DOHH2 (cell line): ENCODE results near the gene MTMR11.

Source experiments
- H3F3A ChIP-seq: fragments of 200-600 bp; sonication (generic), shearing (Covaris generic); 2 replicates; pipeline ENCODE4 v1.6.0; 2016; ENCODE audit warnings: antibody characterized with exemption, mild to moderate bottlenecking; ENCODE audit not compliant: control insufficient read depth, insufficient read depth
- H3K27ac ChIP-seq: fragments of 200-600 bp; sonication (generic); 2 replicates; pipeline ENCODE4 v1.5.1; 2014; ENCODE audit warnings: low read depth, mild to moderate bottlenecking, low read length, moderate library complexity
- H3K27me3 ChIP-seq: fragments of 200-600 bp; sonication (generic); 2 replicates; pipeline ENCODE4 v1.6.1; 2014; ENCODE audit warnings: mild to moderate bottlenecking, low read length, mixed read lengths; ENCODE audit not compliant: control insufficient read depth
- H3K36me3 ChIP-seq: fragments of 200-600 bp; sonication (generic); 2 replicates; pipeline ENCODE4 v1.6.1; 2014; ENCODE audit warnings: mild to moderate bottlenecking, low read length, moderate library complexity, mixed read lengths; ENCODE audit not compliant: control insufficient read depth
- H3K4me1 ChIP-seq: fragments of 200-600 bp; sonication (generic); 2 replicates; pipeline ENCODE4 v1.6.1; 2014; ENCODE audit warnings: mild to moderate bottlenecking, low read length, mixed read lengths; ENCODE audit not compliant: control insufficient read depth
- H3K4me2 ChIP-seq: fragments of 200-600 bp; sonication (generic); 2 replicates; pipeline ENCODE4 v1.6.0; 2014; ENCODE audit warnings: mild to moderate bottlenecking, low read length, moderate library complexity
- H3K4me3 ChIP-seq: fragments of 200-600 bp; sonication (generic); 2 replicates; pipeline ENCODE4 v1.5.1; 2014; ENCODE audit warnings: mild to moderate bottlenecking, low read length, mixed read lengths
- H3K79me2 ChIP-seq: fragments of 200-600 bp; sonication (generic); 2 replicates; pipeline ENCODE4 v1.6.1; 2014; ENCODE audit warnings: mild to moderate bottlenecking, low read length, mixed read lengths; ENCODE audit not compliant: control insufficient read depth
- H3K9me2 ChIP-seq: fragments of 200-600 bp; sonication (generic); replicated peaks from 2 replicates; pipeline ENCODE4 v1.6.1; 2014; ENCODE audit warnings: mild to moderate bottlenecking, low read length, mixed read lengths; ENCODE audit not compliant: control insufficient read depth
- H3K9me3 ChIP-seq: fragments of 200-600 bp; sonication (generic); 2 replicates; pipeline ENCODE4 v1.6.1; 2014; ENCODE audit warnings: antibody characterized with exemption, low read length, mixed read lengths; ENCODE audit not compliant: control insufficient read depth, insufficient read depth
- H4K20me1 ChIP-seq: fragments of 200-600 bp; sonication (generic); 2 replicates; pipeline ENCODE4 v1.6.0; 2014; ENCODE audit warnings: low read depth, mild to moderate bottlenecking, antibody characterized with exemption, low read length, moderate library complexity; ENCODE audit not compliant: control insufficient read depth, insufficient read depth
- EZH2phosphoT487 ChIP-seq: fragments of 200-600 bp; sonication (generic); IDR thresholded peaks from 2 replicates; pipeline ENCODE4 v1.6.1; 2017; ENCODE audit warnings: borderline replicate concordance, mild to moderate bottlenecking, antibody characterized with exemption, low read length, moderate library complexity, mixed read lengths
- TF ChIP-seq, protein P1 (sequence below): fragments of 200-600 bp; sonication (generic); IDR thresholded peaks from one replicate; pipeline ENCODE4 v1.5.1; 2014; ENCODE audit warnings: antibody characterized with exemption, mild to moderate bottlenecking, low read depth, low read length; ENCODE audit not compliant: poor library complexity, severe bottlenecking

MTMR11 gene

DNA sequence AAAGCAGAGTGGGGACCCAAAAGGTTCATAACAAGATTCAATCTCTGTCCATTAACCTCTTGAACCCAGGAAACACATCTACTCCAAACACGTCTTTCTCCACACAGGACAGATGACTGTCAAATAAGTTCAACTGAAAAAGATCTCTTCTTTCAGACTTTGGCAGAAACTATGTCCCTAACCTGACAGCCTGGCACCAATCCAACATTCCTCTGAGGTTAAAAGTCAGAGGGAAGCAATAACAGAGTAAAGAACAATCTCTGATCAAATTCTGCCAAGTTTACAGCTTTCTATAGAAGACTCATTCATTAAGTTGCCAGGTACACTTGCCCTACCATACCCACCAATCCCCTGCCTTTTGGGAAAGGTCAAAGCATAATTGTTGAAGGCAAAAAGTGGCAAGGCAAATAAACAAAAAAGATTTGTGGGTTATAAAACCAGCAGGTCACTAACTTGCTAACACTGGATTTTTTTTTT, 41.9 kb upstream of the MTMR11 start:
- Histone ChIP-seq H3K9me3 (no peaks in the 10 kb centered on the region), H4K20me1 (no peaks in the 10 kb centered on the region; the same call in 1 of the 2 replicates), H3K4me2 (no peak overlapping the region), H3K27ac (no peak overlapping the region), H3K9me2 (no peaks in the 10 kb centered on the region), H3K4me1 (no peaks in the 10 kb centered on the region), H3K36me3 (no peaks in the 10 kb centered on the region), H3K27me3 (peaks cover 19% of the 10 kb centered on the region), H3F3A (no peaks in the 10 kb centered on the region), H3K79me2 (no peaks in the 10 kb centered on the region), H3K4me3 (no peak overlapping the region)
- TF ChIP-seq, protein P1, sequence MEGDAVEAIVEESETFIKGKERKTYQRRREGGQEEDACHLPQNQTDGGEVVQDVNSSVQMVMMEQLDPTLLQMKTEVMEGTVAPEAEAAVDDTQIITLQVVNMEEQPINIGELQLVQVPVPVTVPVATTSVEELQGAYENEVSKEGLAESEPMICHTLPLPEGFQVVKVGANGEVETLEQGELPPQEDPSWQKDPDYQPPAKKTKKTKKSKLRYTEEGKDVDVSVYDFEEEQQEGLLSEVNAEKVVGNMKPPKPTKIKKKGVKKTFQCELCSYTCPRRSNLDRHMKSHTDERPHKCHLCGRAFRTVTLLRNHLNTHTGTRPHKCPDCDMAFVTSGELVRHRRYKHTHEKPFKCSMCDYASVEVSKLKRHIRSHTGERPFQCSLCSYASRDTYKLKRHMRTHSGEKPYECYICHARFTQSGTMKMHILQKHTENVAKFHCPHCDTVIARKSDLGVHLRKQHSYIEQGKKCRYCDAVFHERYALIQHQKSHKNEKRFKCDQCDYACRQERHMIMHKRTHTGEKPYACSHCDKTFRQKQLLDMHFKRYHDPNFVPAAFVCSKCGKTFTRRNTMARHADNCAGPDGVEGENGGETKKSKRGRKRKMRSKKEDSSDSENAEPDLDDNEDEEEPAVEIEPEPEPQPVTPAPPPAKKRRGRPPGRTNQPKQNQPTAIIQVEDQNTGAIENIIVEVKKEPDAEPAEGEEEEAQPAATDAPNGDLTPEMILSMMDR = no peak
- TF ChIP-seq EZH2phosphoT487 = no peak

DNA sequence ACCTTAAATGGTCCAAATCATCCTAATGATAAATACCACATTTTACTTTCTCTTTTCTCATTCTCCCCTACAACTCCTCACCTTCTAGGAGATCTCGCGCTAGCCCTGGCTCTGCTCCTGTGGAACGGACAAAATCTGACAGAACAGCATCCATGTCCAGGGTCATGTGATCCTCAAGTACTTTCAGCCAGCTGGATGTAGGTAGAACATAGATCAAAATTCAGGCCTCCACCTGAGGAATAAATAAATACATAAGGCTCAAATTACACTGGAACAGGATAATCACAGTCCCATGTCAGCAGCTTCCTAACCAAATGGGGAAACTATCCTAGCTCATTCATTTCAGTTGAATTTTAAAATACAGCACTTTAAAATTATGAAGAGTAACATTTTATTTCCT, 40.7 kb upstream of the MTMR11 start:
- Histone ChIP-seq H3K36me3 (no peaks in the 10 kb centered on the region), H3K79me2 (no peaks in the 10 kb centered on the region), H3K9me2 (no peaks in the 10 kb centered on the region), H3K4me3 (no peak overlapping the region), H3K27me3 (peaks cover 13% of the 10 kb centered on the region; the same call in 1 of the 2 replicates), H3F3A (no peaks in the 10 kb centered on the region), H3K9me3 (no peaks in the 10 kb centered on the region), H4K20me1 (no peaks in the 10 kb centered on the region), H3K4me1 (no peaks in the 10 kb centered on the region), H3K27ac (no peak overlapping the region), H3K4me2 (no peak overlapping the region)
- TF ChIP-seq, protein P1 = no peak
- TF ChIP-seq EZH2phosphoT487 = no peak

DNA sequence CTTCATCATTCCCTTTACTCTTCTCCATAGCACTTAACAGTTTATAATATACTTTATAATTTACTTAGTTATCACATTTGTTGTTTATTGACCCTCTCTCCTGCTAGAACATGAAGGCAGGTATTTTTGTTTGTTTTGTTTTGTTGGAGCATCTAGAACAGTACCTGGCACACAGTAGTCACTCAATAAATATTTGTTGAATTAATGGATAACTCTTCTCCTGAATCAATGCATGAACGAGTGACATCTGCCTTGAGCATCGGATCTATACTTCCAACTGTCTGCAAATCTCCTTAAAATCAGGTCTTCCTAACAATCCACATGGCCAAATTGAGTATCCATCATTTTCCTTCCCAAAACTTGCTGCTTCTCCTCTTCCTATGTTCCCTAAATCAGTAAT, 35.9 kb upstream of the MTMR11 start:
- no peaks in the 10 kb centered on the region for H3K36me3 ChIP-seq
- no peaks in the 10 kb centered on the region for H3K9me2 ChIP-seq
- H3K79me2 ChIP-seq = no peaks in the 10 kb centered on the region
- H3K27me3 ChIP-seq = no peaks in the 10 kb centered on the region
- H3K9me3 ChIP-seq = no peaks in the 10 kb centered on the region
- H3K4me2 ChIP-seq = no peak overlapping the region
- H3K4me3 ChIP-seq = no peak overlapping the region
- H3K4me1 ChIP-seq = no peaks in the 10 kb centered on the region
- TF ChIP-seq, protein P1 = no peak
- no peak for TF ChIP-seq EZH2phosphoT487
- no peaks in the 10 kb centered on the region for H3F3A ChIP-seq
- no peaks in the 10 kb centered on the region for H4K20me1 ChIP-seq
- H3K27ac ChIP-seq = no peak overlapping the region
